A549 (cell line): ENCODE results near the gene LMO1. TPM values are rescaled to one million over a fixed set of nuclear protein-coding genes. Genes with fewer than 3 reads are reported as not detected.

ENCODE experiments used
- ATAC-seq, 2 experiments: fragments of 200-7000 bp in 1 of 2; fragments of >200 bp in 1 of 2; cut with Nextera tagmentation in 1 of 2; cut with Tn5 transposase in 1 of 2; 3 replicates each; pipeline versions ENCODE4 v1.8.0 to v1.9.1; 2018 to 2020; ENCODE audit warnings: mild to moderate bottlenecking in 1 of 2, moderate library complexity in 1 of 2
- CTCF ChIA-PET: fragments of 300-600 bp; sonication (Branson Sonifier 250); formaldehyde crosslinking; extraction: SDS; loops from one replicate; lab custom pipeline; 2021; ENCODE audit warnings: antibody characterized with exemption, inconsistent platforms; lab: Yijun Ruan, JAX
- POLR2A ChIA-PET: fragments of 350-600 bp; formaldehyde crosslinking; extraction: SDS; loops from one replicate; lab custom pipeline; 2021; ENCODE audit warnings: antibody characterized with exemption, inconsistent platforms; lab: Yijun Ruan, JAX
- DNase-seq, 2 experiments: peaks; one replicate each; pipeline versions ENCODE4 v3.0.0 to v3.0.0-alpha.2; 2011 to 2016; ENCODE audit warnings: low read depth in 1 of 2, low spot score in 1 of 2
- FAIRE-seq: peaks from 2 replicates; lab custom pipeline; 2011; peaks lifted over from hg19 to GRCh38; lab: Jason Lieb, UNC
- H3K27ac ChIP-seq, 2 experiments: fragments of >200 bp; sonication (Bioruptor Twin); formaldehyde crosslinking; 3 replicates each; pipeline ENCODE4 v1.5.1; 2016 to 2017
- H3K4me1 ChIP-seq: fragments of >200 bp; sonication (Bioruptor Twin); formaldehyde crosslinking; 3 replicates; pipeline ENCODE4 v1.6.1; 2016
- H3K4me2 ChIP-seq: fragments of >200 bp; sonication (Bioruptor Twin); formaldehyde crosslinking; 3 replicates; pipeline ENCODE4 v1.6.1; 2016
- H3K4me3 ChIP-seq: fragments of >200 bp; sonication (Bioruptor Twin); formaldehyde crosslinking; 3 replicates; pipeline ENCODE4 v1.5.1; 2016
- H3K9me3 ChIP-seq: fragments of >200 bp; sonication (Bioruptor Twin); formaldehyde crosslinking; 3 replicates; pipeline ENCODE4 v1.6.1; 2016
- CBX8 ChIP-seq: fragments of 200-600 bp; sonication (generic); IDR thresholded peaks from 2 replicates; pipeline ENCODE4 v1.6.1; 2016
- CEBPB ChIP-seq, 2 experiments: fragments of >200 bp in 1 of 2; sonication (Bioruptor Twin) in 1 of 2; formaldehyde crosslinking in 1 of 2; IDR thresholded peaks; 2 replicates each; pipeline ENCODE4 v1.6.1; 2012 to 2016
- CHD4 ChIP-seq: fragments of 200-600 bp; sonication (generic); IDR thresholded peaks from 2 replicates; pipeline ENCODE4 v1.6.1; 2016; ENCODE audit warnings: antibody characterized with exemption, mild to moderate bottlenecking, borderline replicate concordance
- EHF ChIP-seq: fragments of 250-450 bp; sonication (Bioruptor Pico); IDR thresholded peaks from 2 replicates; pipeline ENCODE4 v1.5.0; 2020; ENCODE audit warnings: mild to moderate bottlenecking
- ELK1 ChIP-seq: fragments of 150-350 bp; IDR thresholded peaks from 2 replicates; pipeline ENCODE4 v1.6.1; 2014; ENCODE audit warnings: low read depth, mild to moderate bottlenecking, low read length
- ESRRA ChIP-seq: fragments of 150-350 bp; IDR thresholded peaks from 2 replicates; pipeline ENCODE4 v1.6.1; 2014; ENCODE audit warnings: mild to moderate bottlenecking, low read length, borderline replicate concordance
- FOSL2 ChIP-seq, 2 experiments: fragments of 450-650 bp in 1 of 2; fragments of >200 bp in 1 of 2; sonication (Bioruptor Twin) in 1 of 2; formaldehyde crosslinking; IDR thresholded peaks; 2 replicates each; pipeline versions ENCODE4 v1.5.0 to v1.6.1; 2016 to 2020; ENCODE audit warnings: mild to moderate bottlenecking in 1 of 2, moderate library complexity in 1 of 2
- FOXS1 ChIP-seq: fragments of 250-450 bp; sonication (Bioruptor Pico); IDR thresholded peaks from 2 replicates; pipeline ENCODE4 v1.5.0; 2020; ENCODE audit warnings: mild to moderate bottlenecking, moderate library complexity
- HDAC2 ChIP-seq: fragments of 200-600 bp; sonication (generic); IDR thresholded peaks from 2 replicates; pipeline ENCODE4 v1.6.1; 2016
- HMGXB4 ChIP-seq: fragments of 250-450 bp; sonication (Bioruptor Pico); IDR thresholded peaks from 2 replicates; pipeline ENCODE4 v1.5.0; 2021; ENCODE audit warnings: mild to moderate bottlenecking, moderate library complexity, borderline replicate concordance
- HOXB13 ChIP-seq: fragments of 250-450 bp; sonication (Bioruptor Pico); IDR thresholded peaks from 2 replicates; pipeline ENCODE4 v1.5.0; 2020; ENCODE audit warnings: low read depth, mild to moderate bottlenecking, moderate library complexity
- HOXB5 ChIP-seq: fragments of 250-450 bp; sonication (Bioruptor Pico); IDR thresholded peaks from 2 replicates; pipeline ENCODE4 v1.5.0; 2020; ENCODE audit warnings: mild to moderate bottlenecking, moderate library complexity
- JUNB ChIP-seq: fragments of >200 bp; sonication (Bioruptor Twin); formaldehyde crosslinking; IDR thresholded peaks from 2 replicates; pipeline ENCODE4 v1.6.1; 2016
- KDM1A ChIP-seq: fragments of 200-600 bp; sonication (generic); IDR thresholded peaks from 2 replicates; pipeline ENCODE4 v1.6.1; 2016; ENCODE audit warnings: low read depth, mild to moderate bottlenecking
- MAX ChIP-seq: IDR thresholded peaks from 2 replicates; pipeline ENCODE4 v1.6.1; 2012
- NFE2L2 ChIP-seq: fragments of 150-350 bp; conservative IDR thresholded peaks from 2 replicates; pipeline ENCODE4 v1.6.1; 2014; ENCODE audit warnings: low read length
- NR3C1 ChIP-seq: fragments of >200 bp; sonication (Bioruptor Twin); formaldehyde crosslinking; IDR thresholded peaks from 3 replicates; pipeline ENCODE4 v1.6.1; 2017
- PHF8 ChIP-seq: fragments of 200-600 bp; sonication (generic); IDR thresholded peaks from 2 replicates; pipeline ENCODE4 v1.6.1; 2016; ENCODE audit warnings: low read depth, mild to moderate bottlenecking, antibody characterized with exemption, moderate library complexity, borderline replicate concordance
- POLR2A ChIP-seq: IDR thresholded peaks from 2 replicates; pipeline ENCODE4 v1.6.1; 2012; ENCODE audit warnings: mild to moderate bottlenecking, low read length
- RAD21 ChIP-seq, 2 experiments: fragments of >200 bp in 1 of 2; sonication (Bioruptor Twin) in 1 of 2; formaldehyde crosslinking in 1 of 2; IDR thresholded peaks in 1 of 2; conservative IDR thresholded peaks in 1 of 2; 2 replicates in 1 of 2; 3 replicates in 1 of 2; pipeline ENCODE4 v1.6.1; 2012 to 2018; ENCODE audit warnings: inconsistent platforms in 1 of 2
- REST ChIP-seq: fragments of 200-600 bp; sonication (generic); IDR thresholded peaks from 2 replicates; pipeline ENCODE4 v1.6.1; 2016; ENCODE audit warnings: antibody characterized with exemption, mild to moderate bottlenecking, moderate library complexity
- RNF2 ChIP-seq: fragments of 200-600 bp; sonication (generic); IDR thresholded peaks from 2 replicates; pipeline ENCODE4 v1.6.1; 2016; ENCODE audit warnings: low read depth, mild to moderate bottlenecking, antibody characterized with exemption, moderate library complexity, borderline replicate concordance
- SMC3 ChIP-seq: fragments of >200 bp; sonication (Bioruptor Twin); formaldehyde crosslinking; IDR thresholded peaks from 3 replicates; pipeline ENCODE4 v1.6.1; 2018; ENCODE audit warnings: inconsistent platforms
- TP53 ChIP-seq: fragments of 250-450 bp; sonication (Bioruptor Pico); IDR thresholded peaks from 2 replicates; pipeline ENCODE4 v1.5.0; 2021; ENCODE audit warnings: mild to moderate bottlenecking, moderate library complexity
- ZC3H11A ChIP-seq: fragments of 450-650 bp; IDR thresholded peaks from 2 replicates; pipeline ENCODE4 v1.6.1; 2014; ENCODE audit warnings: antibody characterized with exemption, mild to moderate bottlenecking
- ZSCAN20 ChIP-seq: fragments of 250-450 bp; sonication (Bioruptor Pico); IDR thresholded peaks from 2 replicates; pipeline ENCODE4 v1.8.0; 2022; ENCODE audit warnings: mild to moderate bottlenecking, moderate library complexity
- WGBS: methylation state at CpG from one replicate; pipeline ENCODE4 v1.1.6; 2017; ENCODE audit errors: missing lambda C conversion rate; 5-methylcytosine and 5-hydroxymethylcytosine counted together
- polyA plus RNA-seq, 4 experiments: library from polyadenylated mRNA; depleted of rRNA in 3 of 4; stranded (reverse); fragments of >200 nt; fragmentation: RNase III in 1 of 4; extraction: RNeasy Plus Mini Kit Qiagen cat#74134 plus additional on column Dnase treatment in 1 of 4; gene quantifications; 2 replicates in 3 of 4; 3 replicates in 1 of 4; pipeline ENCODE4 v1.2.3, GENCODE V29; 2011 to 2017
- TF ChIP-seq, protein P1 (sequence below): fragments of >200 bp; sonication (Bioruptor Twin); formaldehyde crosslinking; IDR thresholded peaks from 3 replicates; pipeline ENCODE4 v1.6.1; 2016

LMO1 gene
- polyA plus RNA-seq, 2 of the 4 experiments (the other 2 are of a cell fraction): 0.18 to 2.7 TPM

DNA sequence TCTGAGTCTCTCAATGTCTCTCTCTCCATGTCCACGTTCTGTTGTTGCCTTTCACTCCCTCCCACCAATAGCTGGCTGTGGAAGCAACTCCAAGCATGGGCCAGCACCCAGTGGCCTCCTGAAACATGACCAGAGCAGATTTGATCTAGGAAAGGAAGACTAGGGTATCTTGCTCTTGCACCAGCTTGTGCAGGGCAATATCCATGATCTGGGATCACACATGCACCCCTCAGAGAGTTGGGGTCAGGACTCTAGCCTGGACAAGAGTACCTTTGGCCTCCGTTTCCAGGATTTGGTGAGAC is 60.3 kb downstream of the LMO1 start:
- ATAC-seq: no peak
- Histone ChIP-seq H3K4me1 (no peaks in the 10 kb centered on the region), H3K4me2 (no peak overlapping the region), H3K9me3 (no peaks in the 10 kb centered on the region), H3K4me3 (no peak overlapping the region), H3K27ac (no peak overlapping the region)
- DNase-seq: no peak
- FAIRE-seq: no peak
- ChIA-PET CTCF (interaction anchor here (1.2 to 7.6 kb wide), 6 partner anchors 9 to 60 kb away, joined by 3 to 70 read pairs (median 8); partner anchors contain the start of gene LMO1), POLR2A (no interaction called here)
- no peak for TF ChIP-seq PHF8
- TF ChIP-seq TP53 (CRISPR knock-in tag): no peak
- TF ChIP-seq NR3C1: no peak
- TF ChIP-seq RNF2: no peak
- no peak for TF ChIP-seq ZSCAN20 (CRISPR knock-in tag)
- no peak for TF ChIP-seq KDM1A
- TF ChIP-seq ELK1: no peak
- no peak for TF ChIP-seq RAD21 (conservative IDR thresholded peaks at IDR 0.05 in 1 of 2, IDR thresholded peaks at IDR 0.05 in 1 of 2)
- no peak for TF ChIP-seq ZC3H11A
- no peak for TF ChIP-seq CHD4
- TF ChIP-seq HOXB5: no peak
- TF ChIP-seq CEBPB (IDR thresholded peaks at IDR 0.05): no peak
- TF ChIP-seq FOSL2 (IDR thresholded peaks at IDR 0.05): no peak
- no peak for TF ChIP-seq FOSL2 (CRISPR knock-in tag; IDR thresholded peaks at IDR 0.05)
- TF ChIP-seq CBX8: no peak
- TF ChIP-seq, protein P1, sequence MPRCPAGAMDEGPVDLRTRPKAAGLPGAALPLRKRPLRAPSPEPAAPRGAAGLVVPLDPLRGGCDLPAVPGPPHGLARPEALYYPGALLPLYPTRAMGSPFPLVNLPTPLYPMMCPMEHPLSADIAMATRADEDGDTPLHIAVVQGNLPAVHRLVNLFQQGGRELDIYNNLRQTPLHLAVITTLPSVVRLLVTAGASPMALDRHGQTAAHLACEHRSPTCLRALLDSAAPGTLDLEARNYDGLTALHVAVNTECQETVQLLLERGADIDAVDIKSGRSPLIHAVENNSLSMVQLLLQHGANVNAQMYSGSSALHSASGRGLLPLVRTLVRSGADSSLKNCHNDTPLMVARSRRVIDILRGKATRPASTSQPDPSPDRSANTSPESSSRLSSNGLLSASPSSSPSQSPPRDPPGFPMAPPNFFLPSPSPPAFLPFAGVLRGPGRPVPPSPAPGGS: no peak
- TF ChIP-seq HDAC2: no peak
- WGBS: 0% methylated on average over 1 of the region's 2 CpGs

GRCh38 chr11:8202516-8203413 is 60.9 kb downstream of the LMO1 start:
- no peak overlapping the region for H3K4me2 ChIP-seq
- no peak for FAIRE-seq
- H3K9me3 ChIP-seq: no peaks in the 10 kb centered on the region
- no peak overlapping the region for H3K27ac ChIP-seq
- no peak for ATAC-seq
- WGBS: 61% methylated on average over 11 of the region's 11 CpGs
- H3K4me1 ChIP-seq: no peaks in the 10 kb centered on the region
- ChIA-PET POLR2A (no interaction called here), CTCF (interaction anchor here (1.2 to 7.6 kb wide), 6 partner anchors 8 to 364 kb away, joined by 3 to 70 read pairs (median 8); partner anchors contain the start of gene LMO1)
- DNase-seq: no peak
- H3K4me3 ChIP-seq: no peak overlapping the region
- TF ChIP-seq JUNB (no peak), HMGXB4 (CRISPR knock-in tag) (no peak), PHF8 (no peak), HOXB13 (no peak), REST (no peak), ZC3H11A (no peak), NR3C1 (no peak), FOSL2 (IDR thresholded peaks at IDR 0.05) (no peak), FOSL2 (CRISPR knock-in tag; IDR thresholded peaks at IDR 0.05) (no peak), SMC3 (no peak), EHF (CRISPR knock-in tag) (no peak), MAX (no peak), ESRRA (no peak), NFE2L2 (no peak), POLR2A (no peak), FOXS1 (CRISPR knock-in tag) (no peak), RNF2 (no peak)
- TF ChIP-seq, protein P1: no peak
